HEK293T (cell line): Measurements from ENCODE around the gene HECA.

Experiments used
- ARNT ChIP-seq: fragments of 450-650 bp; IDR thresholded peaks from 2 replicates; pipeline ENCODE4 v1.6.1; 2017; ENCODE audit warnings: mild to moderate bottlenecking
- CTBP1 ChIP-seq: fragments of 450-650 bp; IDR thresholded peaks from 2 replicates; pipeline ENCODE4 v1.6.1; 2016; ENCODE audit warnings: borderline replicate concordance
- FOXK2 ChIP-seq: fragments of 450-650 bp; IDR thresholded peaks from 2 replicates; pipeline ENCODE4 v1.6.1; 2016; ENCODE audit warnings: mild to moderate bottlenecking

GRCh38 chr6:139151425-139152087 is 16.7 kb downstream of the HECA start:
- no peak for TF ChIP-seq FOXK2
- no peak for TF ChIP-seq CTBP1
- no peak for TF ChIP-seq ARNT
